GM12874 (cell line): ENCODE results near the gene ZNF141.

Source experiments
- CTCF ChIP-seq: IDR thresholded peaks from 2 replicates; pipeline ENCODE4 v1.5.1; 2011; ENCODE audit warnings: low read depth, mild to moderate bottlenecking, control low read depth, low read length, moderate library complexity; ENCODE audit not compliant: insufficient read depth

Gene ZNF141

GRCh38 chr4:340011-340410, 2.4 kb downstream of the ZNF141 start:
- no peak for TF ChIP-seq CTCF

GRCh38 chr4:373062-373839, 35.6 kb downstream of the ZNF141 start:
- no peak for TF ChIP-seq CTCF

GRCh38 chr4:374298-375160, 36.9 kb downstream of the ZNF141 start:
- TF ChIP-seq CTCF = no peak

- TF ChIP-seq CTCF = no peak
Observed at GRCh38 chr4:384311-385010, 46.8 kb downstream of the ZNF141 start.

- no peak for TF ChIP-seq CTCF
Observed at GRCh38 chr4:385934-386707, 48.5 kb downstream of the ZNF141 start.

- TF ChIP-seq CTCF = no peak
Observed at GRCh38 chr4:386708-387105, 49.1 kb downstream of the ZNF141 start.

- TF ChIP-seq CTCF = no peak
Observed at GRCh38 chr4:404006-404405, 66.4 kb downstream of the ZNF141 start.
